Measurements from ENCODE around the gene PYGB. TPM values are rescaled to one million over a fixed set of nuclear protein-coding genes. Genes with fewer than 3 reads are reported as not detected.
A peak's percentile ranks its signal among the peaks of the same experiment; 100 is the strongest.

PYGB gene
- total RNA-seq, 2 experiments from 2014 or later = 26.3 to 27.5 TPM

- ChIA-PET CTCF (no interaction called here), POLR2A (no interaction called here)
- TF ChIP-seq CTCF (IDR thresholded peaks at IDR 0.05) = no peak
- no peaks in the 10 kb centered on the region for H3K9me3 Mint-ChIP-seq
- DNase-seq (peak in 2 of 14 experiments; percentile 1 to 19), ATAC-seq (ENCODE audit: poor library complexity) (no peak)
- Histone ChIP-seq H3K4me3 (ENCODE audit: low read length) (no peak overlapping the region), H3K9me3 (ENCODE audit: control insufficient read depth in 1 of 2, insufficient read depth in 1 of 2, low read length in 2 of 2) (no peaks in the 10 kb centered on the region), H3K36me3 (ENCODE audit: insufficient read depth, low read length) (peaks cover 16% of the 10 kb centered on the region), H3K27me3 (ENCODE audit: control insufficient read depth in 1 of 2, insufficient read depth in 2 of 2, low read length in 2 of 2) (no peaks in the 10 kb centered on the region), H3K27ac (ENCODE audit: low read depth in 1 of 2, low read length in 2 of 2) (no peak overlapping the region), H3K4me1 (ENCODE audit: insufficient read depth, low read length) (no peaks in the 10 kb centered on the region)
- intact Hi-C loops (cut with DNase I, micrococcal nuclease) = no loop called here
- H3K27me3 Mint-ChIP-seq = no peaks in the 10 kb centered on the region
- no peak overlapping the region for H3K4me3 Mint-ChIP-seq
- no peak overlapping the region for H3K27ac Mint-ChIP-seq
- H3K4me1 Mint-ChIP-seq (ENCODE audit: low read depth) = peaks cover 1% of the 10 kb centered on the region
- H3K36me3 Mint-ChIP-seq (ENCODE audit: low read depth) = peaks cover 20% of the 10 kb centered on the region
Measured at GRCh38 chr20:25316506-25317190, 68.8 kb downstream of the PYGB start.

- CTCF ChIA-PET = no interaction called here
- H3K9me3 ChIP-seq (ENCODE audit: control insufficient read depth in 1 of 2, insufficient read depth in 1 of 2, low read length in 2 of 2) = no peaks in the 10 kb centered on the region
- H3K36me3 Mint-ChIP-seq (ENCODE audit: low read depth) = peaks cover 24% of the 10 kb centered on the region
- H3K9me3 Mint-ChIP-seq = no peaks in the 10 kb centered on the region
- H3K27me3 Mint-ChIP-seq = no peaks in the 10 kb centered on the region
- H3K4me1 ChIP-seq (ENCODE audit: insufficient read depth, low read length) = no peaks in the 10 kb centered on the region
- H3K36me3 ChIP-seq (ENCODE audit: insufficient read depth, low read length) = peaks cover 21% of the 10 kb centered on the region
- intact Hi-C loops (cut with DNase I, micrococcal nuclease) = loop anchor here in 1 of 2 experiments (2.0 kb wide), 1 partner anchor 29 kb away; no protein-coding TSS in a partner anchor
- H3K4me1 Mint-ChIP-seq (ENCODE audit: low read depth) = no peaks in the 10 kb centered on the region
- no peak for ATAC-seq (ENCODE audit: poor library complexity)
- no peak overlapping the region for H3K4me3 Mint-ChIP-seq
- no peak overlapping the region for H3K4me3 ChIP-seq (ENCODE audit: low read length)
- H3K27ac ChIP-seq (ENCODE audit: low read depth in 1 of 2, low read length in 2 of 2) = no peak overlapping the region
- no peak overlapping the region for H3K27ac Mint-ChIP-seq
- H3K27me3 ChIP-seq (ENCODE audit: control insufficient read depth in 1 of 2, insufficient read depth in 2 of 2, low read length in 2 of 2) = no peaks in the 10 kb centered on the region
- no peak for TF ChIP-seq CTCF (IDR thresholded peaks at IDR 0.05)
- POLR2A ChIA-PET = no interaction called here
- peak in 1 of 14 experiments; percentile 6 for DNase-seq
Measured at GRCh38 chr20:25317351-25318075, 69.6 kb downstream of the PYGB start.

- no peaks in the 10 kb centered on the region for H3K9me3 Mint-ChIP-seq
- H3K4me1 Mint-ChIP-seq (ENCODE audit: low read depth) = peaks cover 4% of the 10 kb centered on the region
- H3K27me3 ChIP-seq (ENCODE audit: control insufficient read depth in 1 of 2, insufficient read depth in 2 of 2, low read length in 2 of 2) = no peaks in the 10 kb centered on the region
- no peaks in the 10 kb centered on the region for H3K9me3 ChIP-seq (ENCODE audit: control insufficient read depth in 1 of 2, insufficient read depth in 1 of 2, low read length in 2 of 2)
- no peak overlapping the region for H3K4me3 ChIP-seq (ENCODE audit: low read length)
- no peak overlapping the region for H3K4me3 Mint-ChIP-seq
- TF ChIP-seq CTCF (IDR thresholded peaks at IDR 0.05) = no peak
- CTCF ChIA-PET = no interaction called here
- H3K27me3 Mint-ChIP-seq = no peaks in the 10 kb centered on the region
- H3K4me1 ChIP-seq (ENCODE audit: insufficient read depth, low read length) = no peaks in the 10 kb centered on the region
- ATAC-seq (ENCODE audit: poor library complexity) (peak; percentile 29), DNase-seq (peak in 3 of 14 experiments; percentile 11 to 62 (median 49))
- intact Hi-C loops (cut with DNase I, micrococcal nuclease) = loop anchor here in 1 of 2 experiments (2.0 kb wide), 1 partner anchor 30 kb away; no protein-coding TSS in a partner anchor
- peaks cover 26% of the 10 kb centered on the region for H3K36me3 ChIP-seq (ENCODE audit: insufficient read depth, low read length)
- POLR2A ChIA-PET = no interaction called here
- H3K36me3 Mint-ChIP-seq (ENCODE audit: low read depth) = peaks cover 33% of the 10 kb centered on the region
- H3K27ac Mint-ChIP-seq = no peak overlapping the region
- H3K27ac ChIP-seq (ENCODE audit: low read depth in 1 of 2, low read length in 2 of 2) = no peak overlapping the region
Measured at GRCh38 chr20:25318471-25319240, 70.8 kb downstream of the PYGB start.
